Mucosa of descending colon (tissue), 3 donors: ENCODE measurements around the gene RIOK3. TPM values are rescaled to one million over a fixed set of nuclear protein-coding genes. Genes with fewer than 3 reads are reported as not detected.
"Not testable (repeated sequence)": the region's sequence is repeated elsewhere in the genome, so short reads cannot be mapped to it uniquely, and the experiment has no call there.

Source experiments
- ATAC-seq: fragments of 200-7000 bp; cut with Tn5 transposase; one replicate; pipeline ENCODE4 v1.9.1; 2020; ENCODE audit warnings: mild to moderate bottlenecking, moderate library complexity
- DNase-seq, 3 donors: peaks; one replicate each; pipeline ENCODE4 v3.0.0-alpha.2; 2020
- H3K36me3 ChIP-seq: fragments of 200-600 bp; one replicate; pipeline ENCODE4 v1.8.0; 2021; ENCODE audit warnings: low read depth, mild to moderate bottlenecking
- H3K4me1 ChIP-seq: fragments of 200-600 bp; one replicate; pipeline ENCODE4 v1.8.0; 2021; ENCODE audit warnings: low read depth, mild to moderate bottlenecking
- H3K4me3 ChIP-seq: fragments of 200-600 bp; one replicate; pipeline ENCODE4 v1.8.0; 2021; ENCODE audit warnings: mild to moderate bottlenecking
- H3K9me3 ChIP-seq: fragments of 200-600 bp; one replicate; pipeline ENCODE4 v1.8.0; 2021; ENCODE audit warnings: mild to moderate bottlenecking
- CTCF ChIP-seq: fragments of 200-600 bp; IDR thresholded peaks from one replicate; pipeline ENCODE4 v1.8.0; 2022; ENCODE audit warnings: antibody characterized with exemption, mild to moderate bottlenecking
- intact Hi-C, 2 donors: fragments of 100-400 bp; cut with DNase I in 1 of 2; cut with micrococcal nuclease in 1 of 2; formaldehyde crosslinking; loops; one replicate each; pipeline versions ENCODE4 v1.11.0 to v1.11.1; 2022; cut with DNase I, micrococcal nuclease
- total RNA-seq, 3 donors: library from RNA; stranded (reverse); fragmentation: NEBNext Ultra II Directional in 2 of 3; extraction: Animal tissue kit (Norgen Biotek cat#: 25700) in 2 of 3; gene quantifications; one replicate each; pipeline versions ENCODE4 v1.2.1 to v1.2.4, GENCODE V29; 2021 to 2023
- donor health status: DM: no; HTN: no; CAD: no; lungs with moderate emphysema.
- donor health status: DM: no; HTN: no; CAD: no.
- donor health status: DM: no; HTN: yes; CAD: no.

The RIOK3 gene
- total RNA-seq, 3 donors from 2014 or later: 96.3 to 176 (median 171) TPM

- H3K4me1 ChIP-seq: peaks cover 5% of the 10 kb centered on the region
- no peak overlapping the region for H3K4me3 ChIP-seq
- H3K36me3 ChIP-seq: no peaks in the 10 kb centered on the region
- intact Hi-C loops: no loop called here
- ATAC-seq: no peak
- H3K9me3 ChIP-seq: no peaks in the 10 kb centered on the region
- DNase-seq: no peak
- TF ChIP-seq CTCF: no peak
These were observed 31.6 kb downstream of the RIOK3 start for GRCh38 chr18:23484561-23485182.

GRCh38 chr18:23485386-23485785, 32.3 kb downstream of the RIOK3 start:
- ATAC-seq (no peak), DNase-seq (no peak)
- Histone ChIP-seq H3K9me3 (no peaks in the 10 kb centered on the region), H3K36me3 (no peaks in the 10 kb centered on the region), H3K4me3 (no peak overlapping the region), H3K4me1 (peaks cover 5% of the 10 kb centered on the region)
- intact Hi-C loops: no loop called here
- no peak for TF ChIP-seq CTCF

DNA sequence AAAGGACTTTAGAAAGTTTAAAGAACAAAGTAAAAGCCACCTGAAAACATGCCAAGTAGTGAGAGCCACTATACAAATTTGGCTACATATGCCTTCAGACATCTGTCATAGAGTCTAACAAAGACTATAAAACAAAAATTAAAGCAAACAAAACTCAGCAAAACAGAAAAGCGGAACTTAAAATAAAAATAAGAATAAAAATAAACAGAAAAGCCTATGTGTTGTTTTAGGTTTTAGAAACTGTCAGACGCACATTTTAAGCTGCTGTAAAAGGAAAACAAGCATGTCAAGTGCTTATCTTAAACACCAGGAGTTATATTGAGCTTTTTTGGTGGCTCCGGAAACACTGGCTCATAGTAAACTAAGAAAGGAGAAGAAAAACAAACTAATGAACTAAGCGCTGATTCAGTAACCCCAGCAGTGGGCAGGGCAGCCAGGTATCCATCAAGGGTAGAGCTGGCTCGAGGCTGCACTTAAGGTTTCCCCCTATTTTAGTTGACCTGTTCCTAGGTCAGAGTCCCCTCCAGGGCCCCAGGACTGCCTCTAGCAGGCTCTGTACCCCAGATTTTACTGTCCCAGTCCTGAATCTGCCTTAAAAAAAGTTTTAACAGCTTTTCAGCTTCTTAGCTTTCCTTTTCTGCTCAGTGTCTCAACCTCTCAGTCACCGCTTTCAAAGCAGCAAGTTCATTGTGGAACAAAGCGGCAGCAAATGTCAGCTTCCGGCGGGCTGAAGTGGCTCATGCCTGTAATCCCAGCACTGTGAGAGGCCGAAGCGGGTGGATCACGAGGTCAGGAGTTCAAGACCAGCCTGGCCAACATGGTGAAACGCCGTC, 34.9 kb downstream of the RIOK3 start:
- intact Hi-C loops: no loop called here
- H3K4me3 ChIP-seq: no peak overlapping the region
- no peak for DNase-seq

DNA sequence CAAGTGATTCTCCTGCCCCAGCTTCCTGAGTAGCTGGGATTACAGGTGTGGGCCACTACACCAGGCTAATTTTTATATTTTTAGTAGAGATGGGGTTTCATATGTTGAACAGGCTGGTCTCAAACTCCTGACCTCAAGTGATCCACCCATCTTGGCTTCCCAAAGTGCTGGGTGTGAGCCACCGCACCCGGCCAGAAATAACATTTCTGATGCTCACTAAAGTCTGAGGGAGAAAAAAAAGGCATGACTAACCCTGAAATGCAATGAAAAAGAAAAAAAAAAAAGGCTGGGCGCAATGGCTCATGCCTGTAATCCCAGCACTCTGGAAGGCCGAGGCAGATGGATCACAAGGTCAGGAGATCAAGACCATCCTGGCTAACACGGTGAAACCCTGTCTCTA, 36.5 kb downstream of the RIOK3 start:
- DNase-seq, intact Hi-C loops, H3K9me3 ChIP-seq, H3K4me1 ChIP-seq, ATAC-seq, H3K36me3 ChIP-seq, H3K4me3 ChIP-seq: not testable (repeated sequence)

More for the DNA sequence above, 34.9 kb downstream of the RIOK3 start:
- no peaks in the 10 kb centered on the region for H3K9me3 ChIP-seq
- H3K4me1 ChIP-seq: peaks cover 5% of the 10 kb centered on the region
- TF ChIP-seq CTCF: no peak
- no peaks in the 10 kb centered on the region for H3K36me3 ChIP-seq
- peak; percentile 68 for ATAC-seq

DNA sequence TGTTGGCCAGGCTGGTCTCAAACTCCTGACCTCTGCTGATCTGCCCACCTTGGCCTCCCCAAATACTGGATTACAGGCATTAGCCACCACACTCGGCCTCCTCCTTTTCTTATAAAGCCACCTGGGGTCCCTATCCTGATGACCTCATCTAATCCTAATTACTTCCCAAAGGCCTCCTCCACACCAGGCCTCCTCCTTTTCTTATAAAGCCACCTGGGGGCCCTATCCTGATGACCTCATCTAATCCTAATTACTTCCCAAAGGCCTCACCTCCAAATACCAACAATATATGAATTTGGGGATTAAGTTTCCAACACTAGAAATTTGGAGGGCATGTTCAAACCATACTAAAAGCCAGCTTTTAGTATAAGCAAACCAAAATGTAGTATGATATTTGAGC, 40.6 kb downstream of the RIOK3 start:
- H3K4me3 ChIP-seq: no peak overlapping the region
- TF ChIP-seq CTCF: no peak
- no peaks in the 10 kb centered on the region for H3K36me3 ChIP-seq
- H3K9me3 ChIP-seq: no peaks in the 10 kb centered on the region
- intact Hi-C loops: no loop called here
- DNase-seq: no peak
- ATAC-seq: no peak
- no peaks in the 10 kb centered on the region for H3K4me1 ChIP-seq

GRCh38 chr18:23494992-23495391, 41.9 kb downstream of the RIOK3 start:
- no peaks in the 10 kb centered on the region for H3K4me1 ChIP-seq
- DNase-seq: peak in 1 of 3 donors; percentile 14
- H3K9me3 ChIP-seq: no peaks in the 10 kb centered on the region
- H3K4me3 ChIP-seq: no peak overlapping the region
- intact Hi-C loops: no loop called here
- no peaks in the 10 kb centered on the region for H3K36me3 ChIP-seq
- TF ChIP-seq CTCF: no peak
- peak; percentile 84 for ATAC-seq
